Ovary (tissue), 9 donors: ENCODE results near the gene SPSB1. TPM values are rescaled to one million over a fixed set of nuclear protein-coding genes. Genes with fewer than 3 reads are reported as not detected.

Source experiments
- DNase-seq, 5 donors: peaks; one replicate each; pipeline ENCODE4 v3.0.0-alpha.2; 2019 to 2020
- H3K27ac ChIP-seq, 2 donors: fragments of 200-600 bp; one replicate each; pipeline versions ENCODE4 v1.5.1 to v1.8.0; 2019 to 2022
- H3K27me3 ChIP-seq: fragments of 200-600 bp; one replicate; pipeline ENCODE4 v1.8.0; 2022
- H3K36me3 ChIP-seq: fragments of 200-600 bp; sonication (generic); one replicate; pipeline ENCODE4 v1.5.1; 2019
- H3K4me1 ChIP-seq: one replicate; pipeline ENCODE4 v1.8.1; 2013; ENCODE audit warnings: mild to moderate bottlenecking, moderate library complexity; ENCODE audit not compliant: insufficient read depth
- H3K4me3 ChIP-seq: fragments of 200-600 bp; sonication (generic); one replicate; pipeline ENCODE4 v1.5.1; 2017
- H3K9me3 ChIP-seq, 2 donors: fragments of 200-600 bp in 1 of 2; sonication (generic) in 1 of 2; one replicate each; pipeline versions ENCODE4 v1.5.1 to v1.8.1; 2013 to 2019; ENCODE audit warnings: mild to moderate bottlenecking in 1 of 2, moderate library complexity in 1 of 2
- CTCF ChIP-seq, 3 donors: fragments of 450-650 bp in 2 of 3; fragments of 200-600 bp in 1 of 3; IDR thresholded peaks; one replicate each; pipeline versions ENCODE4 v1.5.1 to v1.8.0; 2016 to 2022; ENCODE audit warnings: antibody characterized with exemption in 3 of 3, mild to moderate bottlenecking in 1 of 3
- EP300 ChIP-seq: sonication (generic); formaldehyde crosslinking; IDR thresholded peaks from one replicate; pipeline ENCODE4 v1.6.1; 2017; ENCODE audit warnings: antibody characterized with exemption
- POLR2A ChIP-seq: fragments of 450-650 bp; IDR thresholded peaks from one replicate; pipeline ENCODE4 v1.6.1; 2017; ENCODE audit warnings: antibody characterized with exemption, mild to moderate bottlenecking, moderate library complexity
- WGBS, 3 donors: extraction: QIAGEN DNeasy Blood & Tissue Kit in 1 of 3; methylation state at CpG; one replicate each; pipeline versions ENCODE4 v1.1.5 to v1.1.7; 2013 to 2017; 5-methylcytosine and 5-hydroxymethylcytosine counted together
- intact Hi-C, 4 donors: fragments of 100-400 bp; cut with DNase I; formaldehyde crosslinking; loops; one replicate each; pipeline versions ENCODE4 v1.11.0 to v1.15.1; 2022 to 2023
- polyA plus RNA-seq, 2 donors: library from polyadenylated mRNA; stranded (reverse); fragments of 200-250 nt in 1 of 2; fragments of 350-450 nt in 1 of 2; fragmentation: Illumina TruSeq in 1 of 2; extraction: RNeasy Lipid Tissue Mini Kit (QIAGEN cat#74804) in 1 of 2; gene quantifications; one replicate each; pipeline ENCODE4 v1.2.3, GENCODE V29; 2013 to 2014
- total RNA-seq, 7 donors: library from RNA; depleted of rRNA in 2 of 7; stranded (reverse); fragments of >200 nt in 2 of 7; fragmentation: NEBNext Ultra II Directional in 3 of 7; extraction: Animal tissue kit (Norgen Biotek cat#: 25700) in 3 of 7; gene quantifications; one replicate each; pipeline versions ENCODE4 v1.1.0 to v1.2.4, GENCODE V29; 2016 to 2023
- donor health status: DM: no; HTN: no; CAD: no; lungs with moderate emphysema.
- donor health status: DM: no; HTN: no; CAD: no.
- donor health status: Bipolar disorder and iron deficiency.
- donor health status: DM: yes; HTN: yes; CAD: no.
- donor health status: DM: no; HTN: no; CAD: no.
- donor health status: DM: yes; HTN: yes; CAD: no.

The SPSB1 gene
- total and polyA plus RNA-seq, 9 donors = 20.4 to 69.6 (median 34.4) TPM

- no peaks in the 10 kb centered on the region for H3K9me3 ChIP-seq
- TF ChIP-seq POLR2A (no peak), EP300 (no peak), CTCF (IDR thresholded peaks at IDR 0.05) (no peak)
- peaks cover 53% of the 10 kb centered on the region for H3K4me1 ChIP-seq
- no peaks in the 10 kb centered on the region for H3K36me3 ChIP-seq
- DNase-seq = no peak
- WGBS, 3 donors = 80 to 81% (median 80%) methylated on average over 26 to 27 of the region's 27 CpGs
- no peak overlapping the region for H3K4me3 ChIP-seq
- H3K27ac ChIP-seq = no peak overlapping the region
- no peaks in the 10 kb centered on the region for H3K27me3 ChIP-seq
- intact Hi-C loops = no loop called here
These were observed 30.1 kb downstream of the SPSB1 start for GRCh38 chr1:9322661-9323244.

- no peak for DNase-seq
- H3K27me3 ChIP-seq = no peaks in the 10 kb centered on the region
- H3K9me3 ChIP-seq = no peaks in the 10 kb centered on the region
- H3K4me3 ChIP-seq = no peak overlapping the region
- H3K27ac ChIP-seq = peak overlapping the region in 1 of 2 donors; percentile 1
- no peaks in the 10 kb centered on the region for H3K36me3 ChIP-seq
- no peak for TF ChIP-seq CTCF (IDR thresholded peaks at IDR 0.05)
- no peak for TF ChIP-seq EP300
- TF ChIP-seq POLR2A = no peak
- H3K4me1 ChIP-seq = peaks cover 45% of the 10 kb centered on the region
- WGBS, 3 donors = 69 to 77% (median 74%) methylated on average over 30 to 33 of the region's 33 CpGs
- intact Hi-C loops = no loop called here
These were observed 31.8 kb downstream of the SPSB1 start for GRCh38 chr1:9324246-9325096.

- DNase-seq = peak in 4 of 5 donors; percentile 56 to 73 (median 68)
- 4 to 13% (median 6%) methylated on average over 9 of the region's 9 CpGs for WGBS, 3 donors
- H3K4me3 ChIP-seq = no peak overlapping the region
These were observed 33.9 kb downstream of the SPSB1 start for GRCh38 chr1:9326596-9326995.

GRCh38 chr1:9328201-9328600, 35.5 kb downstream of the SPSB1 start:
- Histone ChIP-seq H3K9me3 (no peaks in the 10 kb centered on the region), H3K4me3 (no peak overlapping the region), H3K27ac (no peak overlapping the region), H3K27me3 (no peaks in the 10 kb centered on the region), H3K36me3 (no peaks in the 10 kb centered on the region), H3K4me1 (peaks cover 40% of the 10 kb centered on the region)
- DNase-seq = no peak
- intact Hi-C loops = no loop called here
- no peak for TF ChIP-seq POLR2A
- TF ChIP-seq EP300 = no peak
- no peak for TF ChIP-seq CTCF (IDR thresholded peaks at IDR 0.05)
- 43 to 77% (median 44%) methylated on average over 9 of the region's 9 CpGs for WGBS, 3 donors

More at GRCh38 chr1:9326596-9326995, 33.9 kb downstream of the SPSB1 start:
- peak overlapping the region; percentile 26 to 67 for H3K27ac ChIP-seq
- no peaks in the 10 kb centered on the region for H3K36me3 ChIP-seq
- no peaks in the 10 kb centered on the region for H3K27me3 ChIP-seq
- no peaks in the 10 kb centered on the region for H3K9me3 ChIP-seq
- TF ChIP-seq POLR2A (no peak), CTCF (IDR thresholded peaks at IDR 0.05) (no peak), EP300 (no peak)
- H3K4me1 ChIP-seq = peaks cover 33% of the 10 kb centered on the region
- intact Hi-C loops = no loop called here
